ENCODE data around the gene ELOVL1. TPM values are rescaled to one million over a fixed set of nuclear protein-coding genes. Genes with fewer than 3 reads are reported as not detected.

ELOVL1 gene
- total and polyA plus RNA-seq, 2 of the 13 experiments (the other 11 are each of a cell fraction or from before 2014, with no cell fraction given) = 55.2 to 77.4 TPM

DNA sequence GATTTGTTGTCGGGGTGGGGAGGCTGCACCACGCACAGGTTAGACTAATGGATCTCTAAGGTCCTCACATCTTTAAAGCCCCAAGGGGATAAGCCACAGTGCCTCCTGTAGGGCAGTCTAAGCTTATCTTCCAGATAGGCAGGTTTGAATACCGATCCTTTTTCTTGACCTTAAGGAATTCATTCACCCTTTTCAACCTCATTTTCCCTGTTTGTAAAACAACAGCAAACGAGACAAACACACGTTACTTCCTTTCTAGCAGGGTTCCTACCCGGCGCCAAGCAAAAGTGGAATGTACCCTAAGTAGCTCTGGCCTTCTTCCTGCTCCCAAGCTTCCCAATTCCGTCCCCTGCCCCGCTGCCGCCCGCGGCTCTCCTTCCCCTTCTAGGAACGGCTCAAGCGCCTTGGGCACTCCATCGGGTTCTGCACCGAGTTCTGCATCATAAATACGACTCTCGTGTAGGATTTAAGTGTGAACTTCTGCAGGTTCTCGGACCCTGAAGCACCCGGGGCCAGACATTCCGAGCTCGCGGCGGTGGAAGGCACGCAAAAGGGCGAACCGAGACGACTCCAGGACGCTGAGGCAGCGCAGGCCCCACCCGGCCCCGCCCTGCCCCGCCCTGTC is 9.6 kb downstream of the ELOVL1 start (continued):
- TF ChIP-seq ZNF33A (CRISPR knock-in tag; IDR thresholded peaks at IDR 0.05; ENCODE audit: borderline replicate concordance) (0 out of 2 replicates have a peak, but pooled peaks have one; percentile 53), RXRA (CRISPR knock-in tag; IDR thresholded peaks at IDR 0.05) (no peak), ZNF136 (CRISPR knock-in tag; IDR thresholded peaks at IDR 0.05; ENCODE audit: low read depth) (no peak), KLF15 (CRISPR knock-in tag; IDR thresholded peaks at IDR 0.05; ENCODE audit: borderline replicate concordance) (no peak), KDM4B (CRISPR knock-in tag; IDR thresholded peaks at IDR 0.05) (no peak), YEATS4 (CRISPR knock-in tag; IDR thresholded peaks at IDR 0.05; ENCODE audit: borderline replicate concordance) (peak; percentile 39; the same call in 1 of the 2 replicates), ZNF703 (CRISPR knock-in tag; IDR thresholded peaks at IDR 0.05; ENCODE audit: borderline replicate concordance) (no peak), MTF2 (CRISPR knock-in tag; IDR thresholded peaks at IDR 0.05; ENCODE audit: borderline replicate concordance) (no peak), ZFP36L1 (CRISPR knock-in tag; IDR thresholded peaks at IDR 0.05) (no peak), SIN3A (IDR thresholded peaks at IDR 0.05; ENCODE audit: borderline replicate concordance, low read depth, low read length) (no peak), JDP2 (CRISPR knock-in tag; IDR thresholded peaks at IDR 0.05; ENCODE audit: borderline replicate concordance) (no peak), ELF4 (CRISPR knock-in tag; IDR thresholded peaks at IDR 0.05; ENCODE audit: borderline replicate concordance) (no peak), THAP11 (CRISPR knock-in tag; IDR thresholded peaks at IDR 0.05) (no peak; the same call in 1 of the 2 replicates), ONECUT2 (CRISPR knock-in tag; IDR thresholded peaks at IDR 0.05) (no peak)
- TF ChIP-seq, protein P1, sequence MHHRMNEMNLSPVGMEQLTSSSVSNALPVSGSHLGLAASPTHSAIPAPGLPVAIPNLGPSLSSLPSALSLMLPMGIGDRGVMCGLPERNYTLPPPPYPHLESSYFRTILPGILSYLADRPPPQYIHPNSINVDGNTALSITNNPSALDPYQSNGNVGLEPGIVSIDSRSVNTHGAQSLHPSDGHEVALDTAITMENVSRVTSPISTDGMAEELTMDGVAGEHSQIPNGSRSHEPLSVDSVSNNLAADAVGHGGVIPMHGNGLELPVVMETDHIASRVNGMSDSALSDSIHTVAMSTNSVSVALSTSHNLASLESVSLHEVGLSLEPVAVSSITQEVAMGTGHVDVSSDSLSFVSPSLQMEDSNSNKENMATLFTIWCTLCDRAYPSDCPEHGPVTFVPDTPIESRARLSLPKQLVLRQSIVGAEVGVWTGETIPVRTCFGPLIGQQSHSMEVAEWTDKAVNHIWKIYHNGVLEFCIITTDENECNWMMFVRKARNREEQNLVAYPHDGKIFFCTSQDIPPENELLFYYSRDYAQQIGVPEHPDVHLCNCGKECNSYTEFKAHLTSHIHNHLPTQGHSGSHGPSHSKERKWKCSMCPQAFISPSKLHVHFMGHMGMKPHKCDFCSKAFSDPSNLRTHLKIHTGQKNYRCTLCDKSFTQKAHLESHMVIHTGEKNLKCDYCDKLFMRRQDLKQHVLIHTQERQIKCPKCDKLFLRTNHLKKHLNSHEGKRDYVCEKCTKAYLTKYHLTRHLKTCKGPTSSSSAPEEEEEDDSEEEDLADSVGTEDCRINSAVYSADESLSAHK (CRISPR knock-in tag; IDR thresholded peaks at IDR 0.05; ENCODE audit: borderline replicate concordance) = no peak
- TF ChIP-seq, protein P2, sequence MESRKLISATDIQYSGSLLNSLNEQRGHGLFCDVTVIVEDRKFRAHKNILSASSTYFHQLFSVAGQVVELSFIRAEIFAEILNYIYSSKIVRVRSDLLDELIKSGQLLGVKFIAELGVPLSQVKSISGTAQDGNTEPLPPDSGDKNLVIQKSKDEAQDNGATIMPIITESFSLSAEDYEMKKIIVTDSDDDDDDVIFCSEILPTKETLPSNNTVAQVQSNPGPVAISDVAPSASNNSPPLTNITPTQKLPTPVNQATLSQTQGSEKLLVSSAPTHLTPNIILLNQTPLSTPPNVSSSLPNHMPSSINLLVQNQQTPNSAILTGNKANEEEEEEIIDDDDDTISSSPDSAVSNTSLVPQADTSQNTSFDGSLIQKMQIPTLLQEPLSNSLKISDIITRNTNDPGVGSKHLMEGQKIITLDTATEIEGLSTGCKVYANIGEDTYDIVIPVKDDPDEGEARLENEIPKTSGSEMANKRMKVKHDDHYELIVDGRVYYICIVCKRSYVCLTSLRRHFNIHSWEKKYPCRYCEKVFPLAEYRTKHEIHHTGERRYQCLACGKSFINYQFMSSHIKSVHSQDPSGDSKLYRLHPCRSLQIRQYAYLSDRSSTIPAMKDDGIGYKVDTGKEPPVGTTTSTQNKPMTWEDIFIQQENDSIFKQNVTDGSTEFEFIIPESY (CRISPR knock-in tag; IDR thresholded peaks at IDR 0.05) = no peak
- TF ChIP-seq, protein P3, sequence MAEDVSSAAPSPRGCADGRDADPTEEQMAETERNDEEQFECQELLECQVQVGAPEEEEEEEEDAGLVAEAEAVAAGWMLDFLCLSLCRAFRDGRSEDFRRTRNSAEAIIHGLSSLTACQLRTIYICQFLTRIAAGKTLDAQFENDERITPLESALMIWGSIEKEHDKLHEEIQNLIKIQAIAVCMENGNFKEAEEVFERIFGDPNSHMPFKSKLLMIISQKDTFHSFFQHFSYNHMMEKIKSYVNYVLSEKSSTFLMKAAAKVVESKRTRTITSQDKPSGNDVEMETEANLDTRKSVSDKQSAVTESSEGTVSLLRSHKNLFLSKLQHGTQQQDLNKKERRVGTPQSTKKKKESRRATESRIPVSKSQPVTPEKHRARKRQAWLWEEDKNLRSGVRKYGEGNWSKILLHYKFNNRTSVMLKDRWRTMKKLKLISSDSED (CRISPR knock-in tag; IDR thresholded peaks at IDR 0.05) = no peak
- TF ChIP-seq, protein P4, sequence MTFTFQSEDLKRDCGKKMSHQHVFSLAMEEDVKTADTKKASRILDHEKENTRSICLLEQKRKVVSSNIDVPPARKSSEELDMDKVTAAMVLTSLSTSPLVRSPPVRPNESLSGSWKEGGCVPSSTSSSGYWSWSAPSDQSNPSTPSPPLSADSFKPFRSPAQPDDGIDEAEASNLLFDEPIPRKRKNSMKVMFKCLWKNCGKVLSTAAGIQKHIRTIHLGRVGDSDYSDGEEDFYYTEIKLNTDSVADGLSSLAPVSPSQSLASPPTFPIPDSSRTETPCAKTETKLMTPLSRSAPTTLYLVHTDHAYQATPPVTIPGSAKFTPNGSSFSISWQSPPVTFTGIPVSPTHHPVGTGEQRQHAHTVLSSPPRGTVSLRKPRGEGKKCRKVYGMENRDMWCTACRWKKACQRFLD (CRISPR knock-in tag; IDR thresholded peaks at IDR 0.05; ENCODE audit: borderline replicate concordance) = no peak
- TF ChIP-seq, protein P5, sequence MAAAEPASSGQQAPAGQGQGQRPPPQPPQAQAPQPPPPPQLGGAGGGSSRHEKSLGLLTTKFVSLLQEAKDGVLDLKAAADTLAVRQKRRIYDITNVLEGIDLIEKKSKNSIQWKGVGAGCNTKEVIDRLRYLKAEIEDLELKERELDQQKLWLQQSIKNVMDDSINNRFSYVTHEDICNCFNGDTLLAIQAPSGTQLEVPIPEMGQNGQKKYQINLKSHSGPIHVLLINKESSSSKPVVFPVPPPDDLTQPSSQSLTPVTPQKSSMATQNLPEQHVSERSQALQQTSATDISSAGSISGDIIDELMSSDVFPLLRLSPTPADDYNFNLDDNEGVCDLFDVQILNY (CRISPR knock-in tag; conservative IDR thresholded peaks at IDR 0.05) = no peak
- TF ChIP-seq, protein P6, sequence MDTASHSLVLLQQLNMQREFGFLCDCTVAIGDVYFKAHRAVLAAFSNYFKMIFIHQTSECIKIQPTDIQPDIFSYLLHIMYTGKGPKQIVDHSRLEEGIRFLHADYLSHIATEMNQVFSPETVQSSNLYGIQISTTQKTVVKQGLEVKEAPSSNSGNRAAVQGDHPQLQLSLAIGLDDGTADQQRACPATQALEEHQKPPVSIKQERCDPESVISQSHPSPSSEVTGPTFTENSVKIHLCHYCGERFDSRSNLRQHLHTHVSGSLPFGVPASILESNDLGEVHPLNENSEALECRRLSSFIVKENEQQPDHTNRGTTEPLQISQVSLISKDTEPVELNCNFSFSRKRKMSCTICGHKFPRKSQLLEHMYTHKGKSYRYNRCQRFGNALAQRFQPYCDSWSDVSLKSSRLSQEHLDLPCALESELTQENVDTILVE (CRISPR knock-in tag; IDR thresholded peaks at IDR 0.05) = 0 out of 2 replicates have a peak, but pooled peaks have one; percentile 6
